Sigmoid colon (tissue), 4 donors: ENCODE results near the gene BTNL9.

ENCODE experiments used
- CTCF ChIP-seq, 4 experiments: fragments of 450-650 bp in 3 of 4; fragments of 200-600 bp in 1 of 4; IDR thresholded peaks; one replicate each; pipeline ENCODE4 v1.5.1; 2016 to 2019; ENCODE audit warnings: antibody characterized with exemption in 4 of 4, mild to moderate bottlenecking in 3 of 4, moderate library complexity in 2 of 4
- EP300 ChIP-seq, 4 donors: sonication (generic); formaldehyde crosslinking; IDR thresholded peaks; one replicate each; pipeline ENCODE4 v1.6.1; 2017; ENCODE audit warnings: antibody characterized with exemption in 4 of 4
- POLR2A ChIP-seq, 2 donors: fragments of 450-650 bp; IDR thresholded peaks; one replicate each; pipeline ENCODE4 v1.6.1; 2016; ENCODE audit warnings: antibody characterized with exemption in 2 of 2, mild to moderate bottlenecking in 2 of 2, moderate library complexity in 2 of 2

DNA sequence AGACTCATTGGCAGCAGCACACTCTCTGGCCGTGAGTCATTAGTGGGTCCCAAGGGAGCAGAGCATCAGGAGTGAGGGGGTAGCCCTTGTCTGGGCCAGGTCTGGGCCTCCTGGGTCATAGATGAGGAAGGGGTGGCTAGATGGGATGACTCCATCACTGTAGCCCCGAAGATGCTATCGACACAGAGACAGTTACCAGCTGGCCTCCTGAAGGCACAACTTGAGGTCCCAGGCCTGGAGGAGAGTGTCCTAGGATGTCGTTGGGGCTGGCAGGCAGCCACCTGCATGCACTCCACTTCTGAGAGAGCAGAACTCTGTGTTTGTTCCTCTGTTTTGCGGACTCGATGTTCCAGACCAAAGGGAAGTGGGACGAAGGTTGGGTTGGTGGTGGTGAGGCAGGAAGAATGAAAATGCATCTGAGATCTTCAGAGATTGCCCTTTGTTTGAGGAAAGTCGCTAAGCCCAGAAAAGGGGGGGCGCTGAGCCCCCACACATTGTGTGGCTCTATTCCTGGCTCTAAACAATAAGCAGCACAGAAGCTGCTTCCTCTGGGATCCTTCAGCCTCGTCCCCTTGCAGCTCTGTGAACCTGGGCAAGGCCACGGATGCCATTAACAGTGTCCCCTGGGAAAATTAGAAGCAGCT lies 4.7 kb downstream of the BTNL9 start:
- TF ChIP-seq POLR2A (IDR thresholded peaks at IDR 0.05), result no peak
- no peak for TF ChIP-seq EP300 (IDR thresholded peaks at IDR 0.05)
- TF ChIP-seq CTCF (IDR thresholded peaks at IDR 0.05), result no peak
